HG03354 (cell line): ENCODE measurements around the gene UFC1.

Source experiments
- ATAC-seq: cut with Tn5 transposase; IDR thresholded peaks from one replicate; pipeline ENCODE4 v1.9.1; 2021; ENCODE audit warnings: mild to moderate bottlenecking; ENCODE audit not compliant: unreplicated experiment, poor library complexity, severe bottlenecking

Gene UFC1

DNA sequence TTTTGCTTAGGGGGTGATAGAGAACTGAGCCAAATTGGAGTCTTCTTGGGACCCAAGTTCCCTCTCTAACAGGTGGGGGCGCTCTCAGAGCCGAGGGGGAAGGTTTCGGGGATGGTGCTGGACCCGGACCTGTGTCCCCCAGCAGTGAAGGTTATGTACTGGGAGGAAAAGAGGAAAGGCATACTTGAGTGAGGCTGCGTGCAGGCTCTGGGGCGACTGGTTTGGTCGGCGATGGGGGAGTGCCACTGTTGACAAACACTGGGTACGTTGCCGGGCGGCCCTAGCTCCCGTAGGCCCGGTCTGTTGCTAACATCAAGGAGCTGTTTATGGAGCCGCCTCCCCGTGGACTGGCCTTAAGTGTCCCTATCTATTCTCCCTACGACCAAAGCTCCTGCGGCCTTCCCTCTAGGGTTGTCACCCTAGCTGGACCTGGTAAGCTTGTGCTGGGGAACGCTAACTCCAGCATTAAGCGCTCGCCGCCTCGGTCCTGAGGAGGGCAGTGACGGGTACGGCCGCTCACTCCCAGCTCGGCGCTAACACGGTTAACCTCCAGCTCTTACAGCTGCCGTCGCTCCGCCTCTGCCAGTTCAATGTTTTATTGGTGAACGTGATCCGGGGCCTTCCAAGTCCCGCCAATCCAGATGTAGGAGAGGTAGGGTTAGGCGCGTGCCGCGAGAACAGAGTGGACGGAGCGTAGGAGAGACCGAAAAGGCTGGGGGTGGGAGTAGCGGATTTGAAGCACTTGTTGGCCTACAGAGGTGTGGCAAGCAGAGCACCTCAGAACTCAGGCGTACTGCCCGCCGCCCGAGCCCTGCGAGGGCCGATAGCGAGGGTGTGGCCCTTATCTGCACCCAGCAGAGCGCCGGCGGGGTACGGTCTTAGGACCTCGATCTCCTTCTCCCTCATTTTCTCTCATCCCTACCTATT lies 12.2 kb downstream of the UFC1 start, which contains the start of gene PPOX:
PPOX (plus strand) TSS at position 685 of the 927 bp plus-strand sequence. CDS start 422 bp downstream, outside the sequence.
- peak; percentile 95 for ATAC-seq

DNA sequence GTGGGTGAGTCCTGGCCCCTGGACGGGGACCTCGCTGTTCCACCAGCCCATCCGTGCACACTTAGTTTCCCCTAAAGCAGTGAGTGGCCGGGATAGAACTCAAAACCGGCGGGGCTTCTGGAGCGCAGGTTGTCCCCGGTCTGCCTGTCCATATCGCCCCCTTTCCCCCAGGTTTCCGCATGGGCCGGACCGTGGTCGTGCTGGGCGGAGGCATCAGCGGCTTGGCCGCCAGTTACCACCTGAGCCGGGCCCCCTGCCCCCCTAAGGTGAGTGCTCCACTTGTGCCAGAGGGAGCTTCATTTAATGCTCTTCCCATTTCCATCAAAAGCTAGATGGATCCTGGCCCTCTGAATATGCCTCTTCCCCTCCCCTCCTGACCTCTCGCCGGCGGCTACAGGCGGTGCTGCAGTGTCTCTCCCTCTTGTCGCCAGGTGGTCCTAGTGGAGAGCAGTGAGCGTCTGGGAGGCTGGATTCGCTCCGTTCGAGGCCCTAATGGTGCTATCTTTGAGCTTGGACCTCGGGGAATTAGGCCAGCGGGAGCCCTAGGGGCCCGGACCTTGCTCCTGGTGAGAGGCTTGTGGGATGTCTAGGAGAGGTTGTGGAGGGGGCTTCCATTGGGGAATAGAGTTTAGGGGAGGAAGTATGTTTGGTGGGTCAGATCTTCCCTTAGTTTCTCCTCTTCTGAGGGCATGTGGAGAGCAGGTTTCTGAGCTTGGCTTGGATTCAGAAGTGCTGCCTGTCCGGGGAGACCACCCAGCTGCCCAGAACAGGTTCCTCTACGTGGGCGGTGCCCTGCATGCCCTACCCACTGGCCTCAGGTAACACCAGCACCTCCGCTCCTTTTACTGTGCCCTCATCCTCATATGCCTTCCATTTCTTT lies 13.1 kb downstream of the UFC1 start:
- ATAC-seq = peak; percentile 6

DNA sequence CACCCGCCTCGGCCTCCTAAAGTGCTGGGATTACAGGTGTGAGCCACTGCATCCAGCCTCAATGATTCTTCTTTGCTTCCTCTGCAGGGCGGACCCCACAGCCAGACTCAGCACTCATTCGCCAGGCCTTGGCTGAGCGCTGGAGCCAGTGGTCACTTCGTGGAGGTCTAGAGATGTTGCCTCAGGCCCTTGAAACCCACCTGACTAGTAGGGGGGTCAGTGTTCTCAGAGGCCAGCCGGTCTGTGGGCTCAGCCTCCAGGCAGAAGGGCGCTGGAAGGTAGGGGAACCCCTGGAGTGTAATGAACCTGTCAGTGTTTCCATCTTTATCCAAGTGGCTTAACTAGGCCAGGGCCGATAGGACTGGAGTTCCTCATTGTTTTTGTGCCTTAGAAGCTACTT lies 15.1 kb downstream of the UFC1 start:
- ATAC-seq = no peak

DNA sequence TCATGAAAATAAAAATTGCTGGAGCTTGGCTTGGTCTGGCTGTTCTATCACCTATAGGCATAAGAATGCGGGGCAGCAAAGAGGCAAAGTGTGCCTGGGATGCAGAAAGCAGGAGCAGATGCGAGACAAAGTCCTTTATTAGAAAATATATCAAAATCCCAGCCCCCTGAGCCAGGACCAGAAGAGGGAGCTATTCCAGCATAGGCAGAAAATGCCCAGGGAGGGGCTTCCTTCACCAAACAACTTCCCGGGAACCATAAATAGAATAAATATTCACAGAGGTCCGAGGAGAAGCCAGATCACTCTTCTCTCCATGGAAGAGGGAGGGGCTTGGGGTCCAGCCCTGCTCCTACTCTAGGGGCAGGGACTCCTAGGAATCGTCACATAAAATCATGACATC lies 17.4 kb downstream of the UFC1 start:
- ATAC-seq = no peak

DNA sequence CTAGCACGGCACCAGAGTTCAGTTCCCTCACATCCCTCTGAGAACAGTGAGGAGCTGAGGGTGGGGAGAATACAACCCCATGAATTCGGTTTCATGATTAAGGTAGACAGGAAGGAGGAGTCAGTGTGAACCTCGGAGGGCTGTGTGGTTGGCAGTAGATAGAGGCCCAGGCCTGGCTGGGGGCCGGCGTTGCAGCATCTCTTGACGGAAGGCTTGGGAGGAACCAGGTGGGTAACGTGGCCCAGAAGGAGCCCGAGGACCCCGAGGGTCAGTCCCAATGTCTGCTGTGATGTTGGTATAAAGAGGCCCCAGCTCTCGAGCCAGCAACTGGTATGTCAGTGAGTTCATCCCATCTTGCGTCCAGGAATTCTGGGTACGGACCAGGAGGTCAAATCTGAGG lies 17.9 kb downstream of the UFC1 start:
- no peak for ATAC-seq

DNA sequence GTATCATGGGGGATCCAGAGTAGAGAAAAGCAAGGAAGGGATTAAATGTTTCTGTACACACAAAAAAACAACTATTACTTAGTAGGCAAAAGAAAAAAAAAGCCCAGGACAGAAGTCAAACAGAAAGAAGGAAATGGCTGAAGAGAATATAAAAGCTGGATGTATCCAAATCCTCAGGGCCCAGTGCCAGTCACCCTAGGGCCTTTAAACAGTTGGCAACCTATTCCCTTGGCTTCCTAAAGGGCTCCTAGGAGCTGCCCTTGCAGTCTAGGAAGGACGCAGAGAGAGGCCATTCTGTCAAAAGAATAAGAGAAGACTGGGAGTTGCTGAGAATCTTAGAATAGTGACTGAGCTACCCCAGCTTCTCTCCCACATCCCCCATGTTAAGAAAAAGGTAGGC lies 18.6 kb downstream of the UFC1 start:
- no peak for ATAC-seq

DNA sequence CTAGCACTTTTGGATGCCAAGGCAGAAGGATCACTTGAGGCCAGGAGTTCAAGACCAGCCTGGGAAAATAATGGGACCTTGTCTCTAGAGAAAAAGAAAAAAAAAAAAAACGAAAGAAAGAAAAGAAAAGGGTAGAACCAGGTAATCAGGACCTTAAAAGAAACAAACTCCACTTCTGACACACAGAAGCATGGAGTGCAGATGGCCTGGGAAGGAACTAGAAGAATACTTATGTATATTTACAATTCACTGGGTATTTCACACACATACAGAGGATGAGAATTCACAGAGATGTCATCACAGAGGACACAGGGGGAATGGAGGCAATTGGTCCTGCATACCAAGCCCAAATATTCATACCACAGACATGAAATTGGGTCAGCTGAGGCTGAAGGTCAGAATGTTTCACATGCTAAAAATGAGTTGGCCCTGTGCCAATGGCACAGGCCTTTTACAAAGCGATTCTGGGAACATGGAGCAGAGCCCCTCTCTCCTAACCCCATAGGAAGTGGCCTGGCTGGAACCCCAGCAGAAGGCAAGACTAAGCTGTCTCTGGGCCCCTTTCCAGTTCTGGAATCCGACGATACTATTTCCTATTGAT lies 19.1 kb downstream of the UFC1 start:
- no peak for ATAC-seq

DNA sequence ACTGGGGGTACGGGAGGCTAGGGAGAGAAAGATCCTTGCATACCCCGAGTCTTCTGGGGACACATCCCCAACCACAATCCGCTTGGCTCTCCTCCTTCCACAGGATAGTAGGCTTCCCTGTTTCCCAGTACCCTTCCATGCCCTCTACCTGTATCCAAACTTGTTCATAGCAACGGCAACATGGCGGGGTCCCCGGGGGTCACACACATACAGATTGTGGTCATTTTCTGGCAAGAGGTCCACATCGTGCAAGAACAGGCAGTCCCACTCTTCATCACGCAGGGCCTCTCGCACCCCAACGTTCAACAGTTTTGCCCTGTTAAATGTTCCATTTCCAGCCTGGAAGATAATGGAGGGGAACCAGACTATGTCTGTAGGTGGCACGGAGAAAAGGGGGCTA lies 19.9 kb downstream of the UFC1 start:
- no peak for ATAC-seq

DNA sequence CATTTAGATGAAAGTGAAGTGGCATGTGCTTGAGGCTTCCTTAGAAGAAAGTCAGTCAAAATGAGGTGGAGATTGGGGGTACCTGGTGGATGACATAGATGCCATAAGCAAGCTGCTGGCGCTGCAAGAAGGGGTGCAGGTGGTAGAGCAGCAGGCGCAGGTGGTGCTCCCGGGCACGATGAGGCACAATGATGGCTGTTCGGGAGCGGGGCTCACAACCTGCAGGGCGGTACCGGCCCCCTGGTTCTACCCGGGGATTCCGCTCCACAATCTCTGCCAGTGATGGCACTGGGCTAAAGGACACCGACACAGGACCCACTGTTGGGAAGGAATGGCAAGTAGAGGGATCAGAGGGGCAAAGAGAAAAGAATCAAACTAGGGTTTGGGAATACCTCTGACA lies 21.1 kb downstream of the UFC1 start:
- no peak for ATAC-seq

DNA sequence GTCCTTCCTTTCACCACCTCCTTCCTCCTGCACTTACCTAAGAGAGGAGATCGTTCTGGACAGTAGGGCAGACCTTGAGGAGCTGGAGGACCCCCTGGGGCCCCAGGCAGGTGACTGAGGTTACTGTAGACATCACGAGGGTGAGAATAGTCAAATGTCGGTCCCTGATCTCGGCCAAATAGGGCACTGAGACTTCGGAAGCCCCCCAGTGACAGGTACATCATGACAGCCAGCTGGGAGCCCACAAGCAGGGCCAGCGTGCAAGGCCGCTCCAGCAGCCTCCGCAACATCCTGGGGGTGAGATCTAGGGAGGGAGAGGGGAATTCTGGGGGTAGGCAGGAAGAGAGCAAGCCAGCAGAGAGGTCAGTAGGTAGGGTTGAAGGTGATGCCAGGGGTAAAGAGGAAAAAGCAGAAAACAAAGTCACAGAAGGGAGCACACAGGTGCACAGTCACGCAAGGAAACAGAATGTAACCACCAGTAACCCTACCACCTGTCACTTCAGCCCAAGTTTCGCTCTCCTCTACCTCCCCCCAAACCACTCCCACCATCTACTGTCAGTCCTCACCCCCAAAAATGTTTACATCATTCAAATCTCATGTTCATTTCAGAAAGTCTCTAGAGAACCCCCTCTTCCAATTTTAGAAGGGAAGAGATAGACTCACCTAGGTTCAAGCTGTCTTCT lies 22.1 kb downstream of the UFC1 start:
- no peak for ATAC-seq

DNA sequence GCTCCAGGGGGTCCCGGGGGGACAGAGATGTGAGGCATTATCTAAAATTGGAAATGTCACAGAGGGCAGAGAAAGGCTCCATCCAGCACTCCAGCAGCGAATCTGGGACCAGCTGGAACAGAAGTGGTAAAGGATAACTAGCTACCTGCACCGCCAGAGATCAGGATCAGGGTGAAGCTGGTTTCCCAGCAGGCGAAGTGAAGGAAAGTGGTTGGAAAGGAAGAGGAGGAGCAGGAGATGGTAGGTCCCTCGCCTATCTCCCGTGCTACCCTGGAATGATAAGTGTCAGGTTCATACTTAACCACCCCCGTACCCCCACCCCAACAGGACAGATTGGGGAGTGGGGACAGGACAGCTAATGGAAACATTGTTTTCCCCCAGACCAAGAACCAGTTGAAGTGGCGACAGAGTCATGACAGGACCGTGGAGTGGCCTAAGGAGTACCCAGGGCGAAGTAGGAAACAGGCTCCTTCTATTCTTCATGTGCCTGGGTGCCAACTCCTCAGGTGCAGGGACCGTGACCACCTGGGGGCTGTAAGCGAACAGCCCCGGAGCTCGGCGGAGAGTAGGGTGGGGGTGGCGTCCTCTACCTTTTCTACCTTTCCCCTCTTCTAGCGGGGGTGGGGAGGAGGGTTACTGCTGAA lies 22.8 kb downstream of the UFC1 start:
- no peak for ATAC-seq

DNA sequence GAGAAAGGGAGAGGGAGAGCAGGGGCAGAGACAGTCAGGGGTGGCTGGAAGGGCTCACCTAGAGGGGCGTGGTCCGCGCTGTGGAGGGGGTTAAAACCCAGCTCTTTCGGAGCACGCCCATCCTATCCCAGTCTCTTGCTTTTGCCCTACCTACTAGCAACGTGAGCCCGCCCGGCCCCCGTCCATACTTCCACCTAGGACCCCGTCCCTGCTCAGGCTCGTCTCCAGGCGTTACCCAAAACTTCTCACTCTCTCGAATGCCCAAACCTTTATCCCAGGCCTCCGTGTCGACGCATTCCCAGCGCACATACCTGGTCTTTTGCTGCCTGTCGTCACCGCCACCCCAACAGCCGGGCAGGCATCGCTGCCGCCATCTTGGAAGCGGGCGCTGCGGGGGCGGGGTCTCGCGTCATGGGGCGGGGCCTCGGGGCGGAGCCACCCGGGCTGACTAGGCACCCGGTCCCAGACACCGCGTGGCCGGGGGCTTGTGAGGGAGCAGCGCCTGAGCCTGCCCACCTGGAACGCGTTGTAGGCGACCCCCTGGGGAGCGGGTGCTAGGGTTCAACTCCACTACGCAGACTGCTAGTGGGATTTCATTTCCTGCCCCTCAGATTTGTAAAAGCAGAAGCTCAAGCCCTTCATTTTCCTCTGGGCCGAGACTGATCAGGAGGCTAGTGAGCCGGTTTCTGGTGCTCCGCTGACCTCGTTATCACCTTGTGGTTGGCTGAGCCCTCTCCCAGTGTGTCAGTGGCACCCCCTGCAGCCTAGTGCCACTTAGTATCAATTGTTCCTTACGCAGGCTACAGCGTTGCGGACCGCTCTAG lies 23.5 kb downstream of the UFC1 start, which contains the start of gene B4GALT3:
B4GALT3 (minus strand) TSS at position 396 of the 824 bp plus-strand sequence. CDS start 1,447 bp downstream, outside the sequence.
- peak; percentile 79 for ATAC-seq

DNA sequence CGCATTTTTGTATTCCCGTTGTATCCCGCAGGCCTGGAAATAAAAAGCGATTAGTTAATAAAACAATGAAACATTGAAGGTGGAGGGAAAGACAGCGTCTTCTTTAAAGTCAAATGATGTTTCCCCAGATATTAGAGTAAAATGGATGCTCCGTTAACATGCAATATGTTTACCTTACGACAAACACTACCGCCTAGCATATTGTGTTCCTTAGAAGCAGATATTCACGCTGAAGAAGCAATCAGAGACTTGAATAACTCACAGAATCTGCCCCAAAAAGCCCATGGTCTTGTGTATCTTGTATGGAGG lies 24.1 kb downstream of the UFC1 start:
- no peak for ATAC-seq

DNA sequence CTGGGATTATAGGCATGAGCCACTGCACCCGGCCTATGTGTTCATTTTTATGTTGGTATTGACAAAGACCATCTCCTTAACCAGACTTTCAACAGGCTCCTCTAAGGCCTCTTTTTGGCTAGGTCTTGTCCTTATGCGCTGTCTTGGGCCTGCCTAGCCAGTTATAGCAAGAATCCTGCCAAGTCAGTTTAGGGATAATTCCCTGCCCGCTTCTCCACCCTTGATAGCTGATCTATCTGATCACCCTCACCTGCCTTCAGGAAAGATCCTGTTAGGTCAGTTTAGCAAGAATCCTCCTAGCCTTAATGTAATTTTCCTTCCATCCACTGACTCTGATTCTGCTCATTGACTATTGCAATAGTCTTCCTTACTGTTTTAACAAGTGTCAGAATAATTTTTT lies 25.9 kb downstream of the UFC1 start:
- no peak for ATAC-seq

DNA sequence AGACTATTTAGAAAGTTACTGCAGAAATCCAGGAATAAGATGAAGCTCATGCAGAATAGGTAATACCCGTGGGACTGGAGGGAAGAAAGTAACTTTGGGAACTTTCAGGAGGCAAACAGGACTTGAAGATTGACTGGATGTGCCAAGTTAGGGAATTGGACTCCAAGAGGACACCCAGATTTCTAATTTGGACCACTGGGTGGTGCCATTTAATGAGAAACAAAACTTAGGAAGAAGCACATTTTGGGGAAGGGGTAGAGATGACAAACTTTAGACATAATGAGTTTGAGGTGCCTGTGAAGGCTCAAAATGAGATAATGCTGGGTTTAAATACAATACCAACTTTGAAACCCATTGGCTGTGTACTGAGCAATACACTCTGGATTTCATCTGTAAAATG lies 26.9 kb downstream of the UFC1 start:
- ATAC-seq = no peak

DNA sequence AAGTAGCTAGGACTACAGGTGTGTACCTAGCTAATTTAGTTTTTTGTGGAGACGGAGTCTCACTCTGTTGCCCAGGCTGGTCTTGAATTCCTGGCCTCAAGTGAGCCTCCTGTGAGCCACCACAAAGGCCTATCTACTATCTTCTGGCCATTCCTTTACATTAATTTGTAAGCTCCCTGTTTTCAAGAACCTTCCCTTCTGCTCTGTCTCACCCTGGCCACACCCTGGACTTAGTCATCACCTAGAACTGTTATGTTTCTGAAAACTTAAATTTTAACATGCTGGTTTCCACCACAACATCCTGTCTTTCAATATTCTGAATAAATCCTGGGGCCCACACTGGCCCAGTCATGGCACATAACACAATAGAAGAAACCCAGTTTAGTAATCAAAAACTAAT lies 28.4 kb downstream of the UFC1 start:
- ATAC-seq = peak; percentile 52

DNA sequence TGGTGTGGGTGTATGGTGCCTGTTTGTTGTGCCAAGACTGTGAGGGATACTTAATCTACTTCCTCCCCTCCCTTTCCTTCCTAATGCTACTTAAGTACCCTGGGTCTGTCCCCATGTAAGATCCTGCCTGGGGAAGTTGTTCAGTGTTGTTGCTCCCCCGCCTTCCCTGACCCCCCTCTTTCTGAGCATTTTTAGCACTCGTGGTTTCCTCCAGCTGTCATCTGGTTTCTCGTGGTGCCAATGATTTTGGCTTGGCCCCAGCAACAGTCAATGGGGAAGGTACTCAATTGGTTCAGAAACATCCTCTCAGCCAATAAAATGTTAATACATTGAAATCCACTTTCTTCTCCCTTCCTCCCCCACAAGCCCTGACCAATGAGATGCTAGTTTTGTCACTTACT lies 31.5 kb downstream of the UFC1 start:
- ATAC-seq = peak; percentile 74

DNA sequence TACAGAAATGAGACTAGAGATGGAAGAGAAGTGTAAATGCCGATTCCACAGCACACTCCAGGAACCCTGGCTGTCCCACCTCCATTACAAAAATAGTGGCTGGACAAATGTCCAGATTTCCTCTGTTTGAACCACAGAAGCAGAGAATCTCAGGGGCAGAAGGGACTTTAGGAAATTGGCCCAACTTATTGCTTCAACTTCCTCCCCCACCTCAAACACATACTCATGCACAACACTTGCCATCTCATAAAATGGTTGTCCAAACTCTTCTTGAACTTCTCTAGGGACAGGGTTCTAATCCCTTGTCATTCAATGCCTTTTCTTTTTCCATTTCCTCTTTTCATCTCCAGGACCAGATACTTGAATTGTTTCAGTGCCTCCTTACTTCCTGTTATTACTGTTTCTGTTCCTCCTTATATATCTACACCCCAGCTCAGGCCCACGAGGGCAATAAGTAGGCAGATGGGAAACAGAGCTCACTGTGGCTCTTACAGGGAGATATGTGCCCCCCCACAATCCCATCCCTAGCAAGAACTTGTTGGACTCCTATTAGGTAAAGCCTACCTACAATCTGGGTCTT lies 32.0 kb downstream of the UFC1 start:
- peak; percentile 25 for ATAC-seq
